Psoas muscle (tissue), 8 donors: ENCODE data around the gene SYCE1. TPM values are rescaled to one million over a fixed set of nuclear protein-coding genes. Genes with fewer than 3 reads are reported as not detected.
A peak's percentile ranks its signal among the peaks of the same experiment; 100 is the strongest.
"Not testable (repeated sequence)": the region's sequence is repeated elsewhere in the genome, so short reads cannot be mapped to it uniquely, and the experiment has no call there.

Experiments
- ATAC-seq, 4 donors: fragments of 200-7000 bp; cut with Tn5 transposase; one replicate each; pipeline ENCODE4 v1.9.1; 2020; ENCODE audit warnings: moderate library complexity in 3 of 4, mild to moderate bottlenecking in 2 of 4
- DNase-seq, 2 donors: peaks; one replicate each; pipeline ENCODE4 v3.0.0-alpha.2; 2020
- H3K27ac ChIP-seq: fragments of 200-600 bp; one replicate; pipeline ENCODE4 v1.8.0; 2022
- H3K27me3 ChIP-seq, 3 donors: fragments of 200-600 bp in 1 of 3; one replicate each; pipeline versions ENCODE4 v1.6.1 to v1.8.0; 2013 to 2022; ENCODE audit warnings: low read length in 2 of 3, mild to moderate bottlenecking in 2 of 3, moderate library complexity in 1 of 3; ENCODE audit not compliant: insufficient read depth in 3 of 3
- H3K36me3 ChIP-seq, 2 donors: fragments of 200-600 bp in 1 of 2; one replicate each; pipeline versions ENCODE4 v1.6.1 to v1.8.0; 2013 to 2022; ENCODE audit warnings: low read depth in 1 of 2, mild to moderate bottlenecking in 1 of 2, moderate library complexity in 1 of 2; ENCODE audit not compliant: insufficient read depth in 1 of 2
- H3K4me1 ChIP-seq: fragments of 200-600 bp; one replicate; pipeline ENCODE4 v1.8.0; 2022
- H3K4me3 ChIP-seq: fragments of 200-600 bp; one replicate; pipeline ENCODE4 v1.8.0; 2022; ENCODE audit warnings: mild to moderate bottlenecking
- H3K9me3 ChIP-seq: fragments of 200-600 bp; one replicate; pipeline ENCODE4 v1.8.0; 2022
- WGBS, 3 donors: extraction: QIAGEN DNeasy Blood & Tissue Kit; methylation state at CpG; one replicate each; pipeline versions ENCODE4 v1.1.6 to v1.1.7; 2013; 5-methylcytosine and 5-hydroxymethylcytosine counted together
- intact Hi-C, 2 donors: fragments of 100-400 bp; cut with DNase I; formaldehyde crosslinking; loops; one replicate each; pipeline versions ENCODE4 v1.11.0 to v1.14.2; 2022
- polyA plus RNA-seq, 3 donors: library from polyadenylated mRNA; stranded (reverse); fragments of 200-250 nt; gene quantifications; one replicate each; pipeline ENCODE4 v1.2.3, GENCODE V29; 2013
- total RNA-seq, 4 donors: library from RNA; stranded (reverse); fragmentation: NEBNext Ultra II Directional in 2 of 4; extraction: Animal tissue kit (Norgen Biotek cat#: 25700) in 2 of 4; gene quantifications; one replicate each; pipeline versions ENCODE4 v1.2.1 to v1.2.4, GENCODE V29; 2021 to 2023
- TF ChIP-seq, protein P1 (sequence below): fragments of 200-600 bp; IDR thresholded peaks from one replicate; pipeline ENCODE4 v1.8.0; 2022; ENCODE audit warnings: antibody characterized with exemption
- donor health status: healthy with polysubstance abuse.
- donor health status: DM: no; HTN: no; CAD: no; lungs with moderate emphysema.
- donor health status: Bipolar disorder and iron deficiency.
- donor health status: healthy.
- donor health status: DM: yes; HTN: yes; CAD: no.
- donor health status: DM: no; HTN: no; CAD: no.
- donor health status: DM: no; HTN: no; CAD: no.
- donor health status: DM: yes; HTN: yes; CAD: no.

The SYCE1 gene
- total and polyA plus RNA-seq, 7 donors: 0.08 to 0.68 (median 0.38) TPM; not detected in 2

DNA sequence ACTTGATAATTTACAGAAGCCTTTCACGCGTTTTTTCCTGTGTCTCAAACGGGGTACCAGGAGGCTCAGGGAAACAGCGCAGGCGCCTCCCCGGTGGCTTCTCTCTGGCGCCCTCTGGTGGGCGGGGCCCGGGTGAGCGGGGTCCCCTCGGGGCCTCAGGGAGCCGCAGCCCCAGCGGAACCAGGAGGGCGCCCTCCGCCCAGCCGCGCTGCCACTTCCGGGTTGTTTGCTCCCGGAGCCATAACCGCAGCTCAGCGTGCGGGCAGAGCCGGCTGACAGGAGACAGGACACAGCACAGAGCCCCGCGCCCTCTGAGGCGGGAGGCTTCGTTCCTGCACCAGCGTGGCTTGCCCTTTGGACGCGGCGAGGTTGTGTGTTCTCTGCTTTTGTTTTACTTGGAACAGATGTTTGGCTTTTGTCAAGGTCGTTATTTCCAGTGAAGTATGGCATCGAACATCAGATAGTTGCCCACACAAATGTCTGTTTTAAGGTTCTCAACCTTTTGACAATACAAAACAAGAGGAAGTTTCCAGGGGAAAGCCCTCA, 45.1 kb downstream of the SYCE1 start:
- DNase-seq (peak; percentile 80 to 88), ATAC-seq (peak; percentile 86 to 100 (median 96))
- H3K36me3 ChIP-seq: no peaks in the 10 kb centered on the region
- WGBS, 3 donors: 1 to 6% (median 2%) methylated on average over 26 to 33 of the region's 33 CpGs
- no peaks in the 10 kb centered on the region for H3K4me1 ChIP-seq
- no peaks in the 10 kb centered on the region for H3K27me3 ChIP-seq
- TF ChIP-seq, protein P1, sequence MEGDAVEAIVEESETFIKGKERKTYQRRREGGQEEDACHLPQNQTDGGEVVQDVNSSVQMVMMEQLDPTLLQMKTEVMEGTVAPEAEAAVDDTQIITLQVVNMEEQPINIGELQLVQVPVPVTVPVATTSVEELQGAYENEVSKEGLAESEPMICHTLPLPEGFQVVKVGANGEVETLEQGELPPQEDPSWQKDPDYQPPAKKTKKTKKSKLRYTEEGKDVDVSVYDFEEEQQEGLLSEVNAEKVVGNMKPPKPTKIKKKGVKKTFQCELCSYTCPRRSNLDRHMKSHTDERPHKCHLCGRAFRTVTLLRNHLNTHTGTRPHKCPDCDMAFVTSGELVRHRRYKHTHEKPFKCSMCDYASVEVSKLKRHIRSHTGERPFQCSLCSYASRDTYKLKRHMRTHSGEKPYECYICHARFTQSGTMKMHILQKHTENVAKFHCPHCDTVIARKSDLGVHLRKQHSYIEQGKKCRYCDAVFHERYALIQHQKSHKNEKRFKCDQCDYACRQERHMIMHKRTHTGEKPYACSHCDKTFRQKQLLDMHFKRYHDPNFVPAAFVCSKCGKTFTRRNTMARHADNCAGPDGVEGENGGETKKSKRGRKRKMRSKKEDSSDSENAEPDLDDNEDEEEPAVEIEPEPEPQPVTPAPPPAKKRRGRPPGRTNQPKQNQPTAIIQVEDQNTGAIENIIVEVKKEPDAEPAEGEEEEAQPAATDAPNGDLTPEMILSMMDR: peak; percentile 89
- H3K4me3 ChIP-seq: peak overlapping the region; percentile 65
- peaks cover 17% of the 10 kb centered on the region for H3K9me3 ChIP-seq
- no peak overlapping the region for H3K27ac ChIP-seq
- intact Hi-C loops: loop anchor here in 1 of 2 donors (2.0 kb wide), 1 partner anchor 191 kb away; no protein-coding TSS in a partner anchor

DNA sequence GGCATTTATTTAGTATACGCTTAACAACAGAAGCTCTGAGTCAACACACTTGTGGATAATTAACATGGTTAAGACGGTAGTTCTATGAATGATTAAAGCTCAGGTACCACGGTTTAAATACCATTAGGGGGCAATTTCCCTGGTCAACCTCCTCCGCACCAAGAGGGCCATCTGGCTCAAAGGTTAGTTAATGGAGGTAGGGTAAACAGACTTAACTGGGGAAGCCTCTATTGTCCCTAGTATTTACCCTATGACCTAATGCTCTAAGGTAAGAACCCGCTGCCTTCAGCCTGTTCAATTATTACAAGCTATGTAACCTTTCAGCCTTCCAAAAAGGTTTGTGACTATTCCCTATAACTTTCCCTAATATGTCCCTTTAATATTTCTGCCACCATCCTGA, 46.9 kb downstream of the SYCE1 start:
- DNase-seq, H3K4me3 ChIP-seq, H3K36me3 ChIP-seq, H3K27me3 ChIP-seq, H3K4me1 ChIP-seq, ATAC-seq, H3K27ac ChIP-seq, intact Hi-C loops: not testable (repeated sequence)
- WGBS, 3 donors: 81 to 88% (median 85%) methylated on average over 5 of the region's 5 CpGs
- H3K9me3 ChIP-seq: peaks cover 12% of the 10 kb centered on the region

DNA sequence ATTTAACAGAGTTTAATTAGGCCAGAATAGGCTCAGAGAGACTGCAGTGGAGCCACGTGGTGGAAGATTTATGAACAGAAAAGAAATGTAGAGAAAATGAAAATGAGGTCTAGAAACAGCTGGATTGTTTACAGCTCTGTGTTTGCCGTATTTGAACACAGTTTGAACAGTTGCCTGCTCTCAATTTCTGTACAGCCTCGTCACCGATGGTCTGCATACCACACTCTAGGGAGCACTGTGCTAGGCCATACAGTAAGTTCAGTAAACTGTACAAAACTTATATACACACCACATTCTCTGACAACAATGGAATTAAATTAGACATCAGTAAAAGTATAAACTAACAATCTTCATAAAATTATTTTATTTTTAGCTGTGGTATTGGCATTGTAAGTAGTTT, 49.3 kb downstream of the SYCE1 start:
- Histone ChIP-seq H3K4me1 (no peaks in the 10 kb centered on the region), H3K27me3 (no peaks in the 10 kb centered on the region), H3K9me3 (peaks cover 8% of the 10 kb centered on the region), H3K36me3 (no peaks in the 10 kb centered on the region), H3K4me3 (no peak overlapping the region), H3K27ac (no peak overlapping the region)
- DNase-seq: no peak
- ATAC-seq: no peak
- intact Hi-C loops: no loop called here
- 50 to 65% (median 55%) methylated on average over 4 of the region's 4 CpGs for WGBS, 3 donors
- TF ChIP-seq, protein P1: no peak

DNA sequence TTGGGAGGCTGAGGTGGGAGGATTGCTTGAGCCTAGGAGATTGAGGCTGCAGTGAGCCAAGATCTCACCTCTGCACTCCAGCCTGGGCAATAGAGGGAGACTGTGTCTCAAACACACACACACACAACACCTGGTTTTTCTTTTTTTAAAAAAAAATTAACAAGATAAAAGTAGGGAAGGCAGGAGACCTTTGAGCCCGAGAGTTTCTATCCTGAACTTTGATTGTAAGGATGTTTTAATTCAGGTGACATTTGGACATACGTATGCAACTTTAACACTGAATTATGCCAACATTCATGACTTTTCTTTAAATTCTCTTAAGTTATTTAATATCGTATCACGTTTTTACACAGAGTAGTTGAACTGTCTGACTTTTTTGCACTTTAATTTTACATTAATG, 49.9 kb downstream of the SYCE1 start:
- Histone ChIP-seq H3K36me3 (no peaks in the 10 kb centered on the region), H3K27me3 (no peaks in the 10 kb centered on the region), H3K27ac (no peak overlapping the region), H3K4me3 (no peak overlapping the region), H3K9me3 (peaks cover 10% of the 10 kb centered on the region), H3K4me1 (no peaks in the 10 kb centered on the region)
- intact Hi-C loops: no loop called here
- DNase-seq (no peak), ATAC-seq (no peak)
- 73 to 76% (median 75%) methylated on average over 4 of the region's 4 CpGs for WGBS, 3 donors
- TF ChIP-seq, protein P1: no peak

DNA sequence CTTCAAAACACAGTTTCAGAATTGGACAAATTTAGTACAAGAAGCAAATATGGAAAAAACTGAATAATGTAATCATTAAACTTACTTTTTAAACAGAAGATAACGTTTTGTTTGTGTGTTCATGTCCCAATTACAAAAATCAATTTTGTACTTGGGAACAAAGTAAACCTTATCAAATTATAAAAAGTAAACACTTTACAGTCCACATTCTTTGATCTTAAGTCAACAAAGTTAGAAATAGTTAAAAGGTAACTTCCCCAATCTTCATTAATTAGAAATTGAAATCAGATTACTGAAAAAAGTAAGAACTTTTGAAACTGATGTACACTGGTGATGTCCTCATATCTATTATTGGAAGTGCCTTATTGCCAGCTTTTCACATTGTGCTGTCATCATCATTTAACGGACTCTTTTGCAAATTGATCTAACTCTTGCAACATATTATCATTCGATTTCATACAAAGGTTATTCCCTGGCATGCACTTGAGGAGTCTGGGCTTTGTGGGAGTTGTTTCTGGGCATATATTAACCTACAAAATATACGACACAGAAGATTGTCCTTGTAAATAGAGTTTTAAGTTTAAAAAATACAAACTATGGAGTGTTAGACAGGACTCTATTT, 53.4 kb downstream of the SYCE1 start:
- whole genome bisulfite sequencing, 3 donors: 50 to 59% (median 53%) methylated on average over 4 of the region's 4 CpGs
- Histone ChIP-seq H3K4me3 (no peak overlapping the region), H3K4me1 (no peaks in the 10 kb centered on the region), H3K27me3 (no peaks in the 10 kb centered on the region), H3K9me3 (peaks cover 17% of the 10 kb centered on the region), H3K36me3 (no peaks in the 10 kb centered on the region), H3K27ac (no peak overlapping the region)
- ATAC-seq: no peak
- intact Hi-C loops: no loop called here
- TF ChIP-seq, protein P1: no peak
- no peak for DNase-seq
